ENCODE results near the gene HERC6. TPM values are rescaled to one million over a fixed set of nuclear protein-coding genes. Genes with fewer than 3 reads are reported as not detected.
"Not testable (repeated sequence)": the region's sequence is repeated elsewhere in the genome, so short reads cannot be mapped to it uniquely, and the experiment has no call there.

Gene HERC6
- total RNA-seq, 1 experiment from 2014 or later, result 7.6 TPM

DNA sequence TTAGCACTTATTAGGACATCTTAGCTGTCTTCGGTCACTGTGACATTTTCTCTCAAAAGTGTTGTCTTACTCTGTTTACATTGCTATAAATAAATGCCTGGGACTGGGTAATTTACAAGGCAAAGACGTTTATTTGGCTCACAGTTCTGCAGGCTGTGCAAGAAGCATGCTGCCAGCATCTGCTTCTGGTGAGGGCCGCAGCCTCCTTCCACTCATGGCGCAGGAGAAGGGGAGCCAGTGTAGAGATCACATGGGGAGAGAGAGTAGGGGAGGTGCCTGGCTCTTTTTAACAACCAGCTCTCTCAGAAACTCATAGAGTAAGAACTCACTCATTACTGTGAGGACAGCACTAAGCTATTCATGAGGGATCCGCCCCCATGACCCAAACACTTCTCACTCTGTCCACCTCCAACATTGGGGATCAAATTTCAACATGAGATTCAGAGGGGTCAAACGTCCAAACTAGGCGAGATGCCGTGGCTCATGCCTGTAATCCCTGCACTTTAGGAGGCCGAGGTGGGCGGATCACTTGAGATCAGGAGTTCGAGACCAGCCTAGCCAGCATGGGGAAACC is 43.5 kb upstream of the HERC6 start:
- Mint-ChIP-seq H3K27me3 (ENCODE audit: insufficient read depth, unreplicated experiment) (no peaks in the 10 kb centered on the region), H3K4me3 (ENCODE audit: unreplicated experiment) (no peak overlapping the region), H3K36me3 (ENCODE audit: insufficient read depth, unreplicated experiment) (no peaks in the 10 kb centered on the region), H3K4me1 (ENCODE audit: low read depth, unreplicated experiment) (peaks cover 7% of the 10 kb centered on the region), H3K27ac (ENCODE audit: unreplicated experiment) (no peak overlapping the region), H3K9me3 (ENCODE audit: unreplicated experiment) (peaks cover 18% of the 10 kb centered on the region)
- intact Hi-C loops (cut with micrococcal nuclease; ENCODE audit: unreplicated experiment), result no loop called here
- BruUV-seq (replicated peaks), result no TSS peak
- DNase-seq, result peak in 1 of 2 experiments; percentile 38
- Histone ChIP-seq H3K4me1 (no peaks in the 10 kb centered on the region; the same call in 1 of the 2 replicates), H3K27me3 (replicated peaks; ENCODE audit: control insufficient read depth, insufficient read depth, low read length) (no peaks in the 10 kb centered on the region), H3K36me3 (ENCODE audit: control insufficient read depth, insufficient read depth, low read length) (no peaks in the 10 kb centered on the region), H3K4me3 (ENCODE audit: low read depth, low read length) (no peak overlapping the region), H3K9me3 (no peaks in the 10 kb centered on the region)
- ChIA-PET CTCF (interaction anchor here (1.0 kb wide), 1 partner anchor 116 kb away, joined by 3 read pairs; no protein-coding TSS in a partner anchor), POLR2A (no interaction called here)
- TF ChIP-seq, protein P1, sequence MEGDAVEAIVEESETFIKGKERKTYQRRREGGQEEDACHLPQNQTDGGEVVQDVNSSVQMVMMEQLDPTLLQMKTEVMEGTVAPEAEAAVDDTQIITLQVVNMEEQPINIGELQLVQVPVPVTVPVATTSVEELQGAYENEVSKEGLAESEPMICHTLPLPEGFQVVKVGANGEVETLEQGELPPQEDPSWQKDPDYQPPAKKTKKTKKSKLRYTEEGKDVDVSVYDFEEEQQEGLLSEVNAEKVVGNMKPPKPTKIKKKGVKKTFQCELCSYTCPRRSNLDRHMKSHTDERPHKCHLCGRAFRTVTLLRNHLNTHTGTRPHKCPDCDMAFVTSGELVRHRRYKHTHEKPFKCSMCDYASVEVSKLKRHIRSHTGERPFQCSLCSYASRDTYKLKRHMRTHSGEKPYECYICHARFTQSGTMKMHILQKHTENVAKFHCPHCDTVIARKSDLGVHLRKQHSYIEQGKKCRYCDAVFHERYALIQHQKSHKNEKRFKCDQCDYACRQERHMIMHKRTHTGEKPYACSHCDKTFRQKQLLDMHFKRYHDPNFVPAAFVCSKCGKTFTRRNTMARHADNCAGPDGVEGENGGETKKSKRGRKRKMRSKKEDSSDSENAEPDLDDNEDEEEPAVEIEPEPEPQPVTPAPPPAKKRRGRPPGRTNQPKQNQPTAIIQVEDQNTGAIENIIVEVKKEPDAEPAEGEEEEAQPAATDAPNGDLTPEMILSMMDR (IDR thresholded peaks at IDR 0.05; ENCODE audit: insufficient read depth in 1 of 2, low read depth in 1 of 2, low read length in 1 of 2, severe bottlenecking in 1 of 2, unreplicated experiment in 1 of 2), result no peak

DNA sequence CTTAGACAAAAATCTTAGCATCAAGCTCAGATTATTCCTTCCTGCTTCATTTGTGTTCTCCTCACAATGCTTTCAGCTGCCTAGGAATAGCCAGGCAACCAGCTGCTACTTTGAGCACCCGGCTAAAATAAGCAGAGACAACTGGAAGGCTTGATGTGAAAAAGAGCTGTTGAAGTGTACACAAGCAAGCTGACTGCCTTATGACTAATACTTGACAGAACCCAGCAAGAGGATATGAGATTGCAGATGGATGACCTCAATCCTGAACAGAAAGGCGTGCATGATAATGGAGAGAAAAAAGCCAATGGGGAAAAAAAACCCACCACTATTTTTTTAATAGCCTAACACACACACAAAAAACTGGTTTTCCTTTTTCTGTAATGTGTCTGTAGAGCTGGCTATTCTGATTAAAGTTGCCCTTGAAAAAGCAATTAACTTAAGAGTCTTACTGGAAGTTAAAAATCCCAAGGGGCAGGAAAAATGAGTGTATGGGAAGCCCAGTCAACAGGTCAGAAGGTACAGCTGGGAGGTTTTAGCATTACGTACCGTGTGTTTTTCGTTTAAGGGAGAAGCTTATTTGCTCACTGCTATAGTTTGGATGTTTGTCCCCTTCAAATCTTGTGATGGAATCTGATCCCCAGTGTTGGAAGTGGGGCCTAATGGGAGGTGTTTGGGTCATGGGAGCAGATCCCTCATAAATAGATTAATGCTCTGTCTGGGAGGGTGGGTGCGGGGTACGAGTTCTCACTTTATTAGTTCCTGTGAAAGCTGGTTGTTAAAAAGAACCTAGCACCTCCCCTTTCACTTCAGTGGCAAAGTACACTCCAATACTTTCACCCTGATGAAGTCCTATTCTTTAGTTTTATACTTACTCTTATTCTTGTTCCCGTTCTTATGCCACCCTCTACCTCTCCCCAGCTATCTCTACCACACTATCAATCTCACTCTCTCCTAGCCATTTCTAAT is 37.1 kb upstream of the HERC6 start:
- Histone ChIP-seq H3K4me1 (no peaks in the 10 kb centered on the region), H3K27me3 (replicated peaks; ENCODE audit: control insufficient read depth, insufficient read depth, low read length) (no peaks in the 10 kb centered on the region), H3K36me3 (ENCODE audit: control insufficient read depth, insufficient read depth, low read length) (no peaks in the 10 kb centered on the region), H3K4me3 (ENCODE audit: low read depth, low read length) (no peak overlapping the region), H3K9me3 (no peaks in the 10 kb centered on the region)
- no TSS peak for BruUV-seq (replicated peaks)
- no peaks in the 10 kb centered on the region for H3K4me1 Mint-ChIP-seq (ENCODE audit: low read depth, unreplicated experiment)
- H3K36me3 Mint-ChIP-seq (ENCODE audit: insufficient read depth, unreplicated experiment), result no peaks in the 10 kb centered on the region
- no peak overlapping the region for H3K27ac Mint-ChIP-seq (ENCODE audit: unreplicated experiment)
- ChIA-PET CTCF (interaction anchor here (1.0 kb wide), 1 partner anchor 122 kb away, joined by 3 read pairs; no protein-coding TSS in a partner anchor), POLR2A (no interaction called here)
- intact Hi-C loops (cut with micrococcal nuclease; ENCODE audit: unreplicated experiment), result no loop called here
- TF ChIP-seq, protein P1 (IDR thresholded peaks at IDR 0.05; ENCODE audit: insufficient read depth in 1 of 2, low read depth in 1 of 2, low read length in 1 of 2, severe bottlenecking in 1 of 2, unreplicated experiment in 1 of 2), result no peak
- H3K27me3 Mint-ChIP-seq (ENCODE audit: insufficient read depth, unreplicated experiment), result no peaks in the 10 kb centered on the region
- H3K4me3 Mint-ChIP-seq (ENCODE audit: unreplicated experiment), result no peak overlapping the region
- no peaks in the 10 kb centered on the region for H3K9me3 Mint-ChIP-seq (ENCODE audit: unreplicated experiment)
- no peak for DNase-seq

DNA sequence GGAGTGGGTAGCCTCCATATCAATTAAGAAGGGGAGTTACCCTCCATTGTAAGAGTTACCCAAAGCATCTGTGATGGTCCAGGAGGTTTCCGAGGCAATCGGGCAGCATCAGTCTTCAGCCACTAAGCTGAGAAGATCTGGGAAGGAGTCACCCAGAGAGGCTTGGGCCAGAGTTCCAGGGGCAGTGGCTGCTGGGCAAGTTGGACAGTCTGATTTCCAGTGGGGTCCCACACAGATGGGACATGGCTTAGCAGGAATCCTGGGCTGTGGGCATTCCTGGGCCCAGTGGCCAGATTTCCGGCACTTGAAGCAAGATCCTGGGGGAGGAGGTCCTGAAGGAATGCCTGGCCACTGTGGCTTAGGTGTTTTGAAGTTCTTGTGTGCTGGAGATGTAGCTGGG is 31.8 kb upstream of the HERC6 start:
- H3K4me1 Mint-ChIP-seq (ENCODE audit: low read depth, unreplicated experiment); BruUV-seq (replicated peaks); H3K36me3 ChIP-seq (ENCODE audit: control insufficient read depth, insufficient read depth, low read length); H3K27me3 Mint-ChIP-seq (ENCODE audit: insufficient read depth, unreplicated experiment); DNase-seq; H3K27me3 ChIP-seq (replicated peaks; ENCODE audit: control insufficient read depth, insufficient read depth, low read length); H3K4me3 Mint-ChIP-seq (ENCODE audit: unreplicated experiment); H3K9me3 ChIP-seq; H3K9me3 Mint-ChIP-seq (ENCODE audit: unreplicated experiment); POLR2A ChIA-PET; H3K36me3 Mint-ChIP-seq (ENCODE audit: insufficient read depth, unreplicated experiment); H3K4me3 ChIP-seq (ENCODE audit: low read depth, low read length); H3K4me1 ChIP-seq; H3K27ac Mint-ChIP-seq (ENCODE audit: unreplicated experiment); intact Hi-C loops (cut with micrococcal nuclease; ENCODE audit: unreplicated experiment): not testable (repeated sequence)
- CTCF ChIA-PET, result interaction anchor here (0.6 kb wide), 1 partner anchor 128 kb away, joined by 3 read pairs; no protein-coding TSS in a partner anchor

DNA sequence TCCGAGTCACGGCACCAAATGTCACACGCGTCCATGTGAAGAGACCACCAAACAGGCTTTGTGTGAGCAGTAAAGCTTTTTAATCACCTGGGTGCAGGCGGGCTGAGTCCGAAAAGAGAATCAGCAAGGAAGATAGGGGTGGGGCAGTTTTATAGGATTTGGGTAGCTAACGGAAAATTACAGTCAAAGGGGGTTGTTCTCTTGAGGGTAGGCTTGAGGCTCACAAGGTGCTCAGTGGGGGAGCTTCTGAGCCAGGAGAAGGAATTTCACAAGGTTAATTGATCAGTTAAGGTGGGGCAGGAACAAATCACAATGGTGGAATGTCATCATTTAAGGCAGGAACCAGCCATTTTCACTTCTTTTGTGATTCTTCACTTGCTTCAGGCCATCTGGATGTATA is 29.9 kb upstream of the HERC6 start:
- DNase-seq; H3K27me3 Mint-ChIP-seq (ENCODE audit: insufficient read depth, unreplicated experiment); H3K4me3 ChIP-seq (ENCODE audit: low read depth, low read length); H3K27me3 ChIP-seq (replicated peaks; ENCODE audit: control insufficient read depth, insufficient read depth, low read length); BruUV-seq (replicated peaks); H3K36me3 ChIP-seq (ENCODE audit: control insufficient read depth, insufficient read depth, low read length); H3K27ac Mint-ChIP-seq (ENCODE audit: unreplicated experiment); H3K4me1 Mint-ChIP-seq (ENCODE audit: low read depth, unreplicated experiment); H3K4me3 Mint-ChIP-seq (ENCODE audit: unreplicated experiment); intact Hi-C loops (cut with micrococcal nuclease; ENCODE audit: unreplicated experiment); POLR2A ChIA-PET; CTCF ChIA-PET; H3K9me3 Mint-ChIP-seq (ENCODE audit: unreplicated experiment); H3K36me3 Mint-ChIP-seq (ENCODE audit: insufficient read depth, unreplicated experiment); H3K9me3 ChIP-seq: not testable (repeated sequence)
- H3K4me1 ChIP-seq, result peaks cover 10% of the 10 kb centered on the region
